Activated T-cell treated with anti-CD3 and anti-CD28 coated beads, Interleukin-2, amount 50 U/mL, for 24 hours (primary cell): ENCODE measurements around the gene NOS1.
A peak's percentile ranks its signal among the peaks of the same experiment; 100 is the strongest.
"Not testable (repeated sequence)": the region's sequence is repeated elsewhere in the genome, so short reads cannot be mapped to it uniquely, and the experiment has no call there.

Source experiments
- DNase-seq: peaks from one replicate; pipeline ENCODE4 v3.0.0-alpha.2; 2020
- H3K27ac Mint-ChIP-seq: 2 replicates; pipeline ENCODE4 v1.8.0; 2020; ENCODE audit warnings: mild to moderate bottlenecking, mixed read lengths
- H3K27me3 Mint-ChIP-seq: 2 replicates; pipeline ENCODE4 v1.8.0; 2020; ENCODE audit warnings: mixed read lengths
- H3K36me3 Mint-ChIP-seq: 2 replicates; pipeline ENCODE4 v1.8.0; 2020; ENCODE audit warnings: low read depth, mixed read lengths
- H3K4me1 Mint-ChIP-seq: 2 replicates; pipeline ENCODE4 v1.8.0; 2020; ENCODE audit warnings: low read depth, mixed read lengths
- H3K4me3 Mint-ChIP-seq: 2 replicates; pipeline ENCODE4 v1.8.0; 2020; ENCODE audit warnings: mild to moderate bottlenecking, moderate library complexity, mixed read lengths
- H3K9me3 Mint-ChIP-seq: 2 replicates; pipeline ENCODE4 v1.8.0; 2020; ENCODE audit warnings: mixed read lengths

The NOS1 gene

GRCh38 chr12:117235261-117235660 is 126.2 kb downstream of the NOS1 start:
- H3K27ac Mint-ChIP-seq: no peak overlapping the region
- no peak for DNase-seq
- no peaks in the 10 kb centered on the region for H3K36me3 Mint-ChIP-seq
- H3K4me3 Mint-ChIP-seq: no peak overlapping the region
- H3K4me1 Mint-ChIP-seq: no peaks in the 10 kb centered on the region
- H3K9me3 Mint-ChIP-seq: no peaks in the 10 kb centered on the region
- peaks cover 30% of the 10 kb centered on the region for H3K27me3 Mint-ChIP-seq

GRCh38 chr12:117234441-117234840 is 127.0 kb downstream of the NOS1 start:
- H3K36me3 Mint-ChIP-seq: no peaks in the 10 kb centered on the region
- no peaks in the 10 kb centered on the region for H3K4me1 Mint-ChIP-seq
- H3K27me3 Mint-ChIP-seq: peaks cover 30% of the 10 kb centered on the region
- H3K27ac Mint-ChIP-seq: no peak overlapping the region
- H3K4me3 Mint-ChIP-seq: no peak overlapping the region
- H3K9me3 Mint-ChIP-seq: no peaks in the 10 kb centered on the region
- DNase-seq: no peak

GRCh38 chr12:117231750-117232149 is 129.7 kb downstream of the NOS1 start:
- Mint-ChIP-seq H3K4me3 (no peak overlapping the region), H3K9me3 (no peaks in the 10 kb centered on the region), H3K36me3 (no peaks in the 10 kb centered on the region), H3K4me1 (no peaks in the 10 kb centered on the region), H3K27me3 (peaks cover 37% of the 10 kb centered on the region), H3K27ac (no peak overlapping the region)
- no peak for DNase-seq

GRCh38 chr12:117228239-117228638 is 133.2 kb downstream of the NOS1 start:
- Mint-ChIP-seq H3K9me3 (no peaks in the 10 kb centered on the region), H3K36me3 (no peaks in the 10 kb centered on the region), H3K4me3 (no peak overlapping the region), H3K27ac (no peak overlapping the region), H3K4me1 (no peaks in the 10 kb centered on the region), H3K27me3 (peaks cover 21% of the 10 kb centered on the region)
- no peak for DNase-seq

GRCh38 chr12:117227000-117227653 is 134.3 kb downstream of the NOS1 start:
- no peaks in the 10 kb centered on the region for H3K36me3 Mint-ChIP-seq
- no peaks in the 10 kb centered on the region for H3K9me3 Mint-ChIP-seq
- H3K4me3 Mint-ChIP-seq: no peak overlapping the region
- DNase-seq: no peak
- peaks cover 17% of the 10 kb centered on the region for H3K27me3 Mint-ChIP-seq
- H3K27ac Mint-ChIP-seq: no peak overlapping the region
- no peaks in the 10 kb centered on the region for H3K4me1 Mint-ChIP-seq

GRCh38 chr12:117226505-117226904 is 134.9 kb downstream of the NOS1 start:
- Mint-ChIP-seq H3K36me3 (no peaks in the 10 kb centered on the region), H3K9me3 (no peaks in the 10 kb centered on the region), H3K4me1 (no peaks in the 10 kb centered on the region), H3K27me3 (peaks cover 11% of the 10 kb centered on the region), H3K4me3 (no peak overlapping the region), H3K27ac (no peak overlapping the region)
- DNase-seq: no peak

- H3K4me1 Mint-ChIP-seq: no peaks in the 10 kb centered on the region
- H3K27ac Mint-ChIP-seq: no peak overlapping the region
- no peak for DNase-seq
- no peaks in the 10 kb centered on the region for H3K9me3 Mint-ChIP-seq
- peaks cover 14% of the 10 kb centered on the region for H3K27me3 Mint-ChIP-seq
- no peak overlapping the region for H3K4me3 Mint-ChIP-seq
- H3K36me3 Mint-ChIP-seq: no peaks in the 10 kb centered on the region
Observed at GRCh38 chr12:117225179-117225578, 136.2 kb downstream of the NOS1 start.

GRCh38 chr12:117220947-117221346 is 140.5 kb downstream of the NOS1 start:
- H3K27ac Mint-ChIP-seq, H3K4me3 Mint-ChIP-seq, DNase-seq, H3K9me3 Mint-ChIP-seq, H3K36me3 Mint-ChIP-seq, H3K4me1 Mint-ChIP-seq: not testable (repeated sequence)
- H3K27me3 Mint-ChIP-seq: peaks cover 23% of the 10 kb centered on the region

GRCh38 chr12:117218149-117218548 is 143.3 kb downstream of the NOS1 start:
- DNase-seq: no peak
- Mint-ChIP-seq H3K4me3 (no peak overlapping the region), H3K36me3 (no peaks in the 10 kb centered on the region), H3K27me3 (peaks cover 23% of the 10 kb centered on the region), H3K4me1 (no peaks in the 10 kb centered on the region), H3K27ac (no peak overlapping the region), H3K9me3 (no peaks in the 10 kb centered on the region)

- Mint-ChIP-seq H3K9me3 (no peaks in the 10 kb centered on the region), H3K4me3 (no peak overlapping the region), H3K36me3 (no peaks in the 10 kb centered on the region), H3K27me3 (peaks cover 24% of the 10 kb centered on the region), H3K27ac (no peak overlapping the region), H3K4me1 (no peaks in the 10 kb centered on the region)
- DNase-seq: no peak
Observed at GRCh38 chr12:117216686-117217085, 144.7 kb downstream of the NOS1 start.

GRCh38 chr12:117214797-117215196 is 146.6 kb downstream of the NOS1 start:
- peaks cover 26% of the 10 kb centered on the region for H3K27me3 Mint-ChIP-seq
- no peaks in the 10 kb centered on the region for H3K9me3 Mint-ChIP-seq
- H3K4me1 Mint-ChIP-seq: no peaks in the 10 kb centered on the region
- H3K4me3 Mint-ChIP-seq: no peak overlapping the region
- H3K36me3 Mint-ChIP-seq: no peaks in the 10 kb centered on the region
- H3K27ac Mint-ChIP-seq: no peak overlapping the region
- DNase-seq: no peak

GRCh38 chr12:117213295-117213808 is 148.1 kb downstream of the NOS1 start:
- DNase-seq: no peak
- Mint-ChIP-seq H3K9me3 (no peaks in the 10 kb centered on the region), H3K27me3 (peaks cover 31% of the 10 kb centered on the region), H3K4me3 (no peak overlapping the region), H3K36me3 (no peaks in the 10 kb centered on the region), H3K27ac (no peak overlapping the region), H3K4me1 (no peaks in the 10 kb centered on the region)

GRCh38 chr12:117212563-117213190 is 148.7 kb downstream of the NOS1 start:
- Mint-ChIP-seq H3K27ac (no peak overlapping the region), H3K9me3 (no peaks in the 10 kb centered on the region), H3K27me3 (peaks cover 32% of the 10 kb centered on the region), H3K4me1 (no peaks in the 10 kb centered on the region), H3K36me3 (no peaks in the 10 kb centered on the region), H3K4me3 (no peak overlapping the region)
- peak; percentile 70 for DNase-seq

GRCh38 chr12:117210266-117210918 is 151.0 kb downstream of the NOS1 start:
- Mint-ChIP-seq H3K27me3 (peaks cover 38% of the 10 kb centered on the region), H3K27ac (no peak overlapping the region), H3K4me1 (no peaks in the 10 kb centered on the region), H3K36me3 (no peaks in the 10 kb centered on the region), H3K9me3 (no peaks in the 10 kb centered on the region), H3K4me3 (no peak overlapping the region)
- no peak for DNase-seq

GRCh38 chr12:117209626-117210025 is 151.8 kb downstream of the NOS1 start:
- H3K27ac Mint-ChIP-seq: no peak overlapping the region
- DNase-seq: no peak
- no peak overlapping the region for H3K4me3 Mint-ChIP-seq
- no peaks in the 10 kb centered on the region for H3K4me1 Mint-ChIP-seq
- no peaks in the 10 kb centered on the region for H3K36me3 Mint-ChIP-seq
- peaks cover 43% of the 10 kb centered on the region for H3K27me3 Mint-ChIP-seq
- H3K9me3 Mint-ChIP-seq: no peaks in the 10 kb centered on the region
